Suprapubic skin (tissue), 3 donors: ENCODE data around the gene KLF18.

Experiments used
- POLR2AphosphoS5 ChIP-seq, 3 donors: sonication (generic); formaldehyde crosslinking; IDR thresholded peaks; one replicate each; pipeline ENCODE4 v1.6.1; 2017; ENCODE audit warnings: antibody characterized with exemption in 3 of 3
- TF ChIP-seq, protein P1 (sequence below), 2 donors: fragments of 200-600 bp in 1 of 2; fragments of 450-650 bp in 1 of 2; sonication (generic) in 1 of 2; IDR thresholded peaks; one replicate each; pipeline ENCODE4 v1.5.1; 2016 to 2019; ENCODE audit warnings: antibody characterized with exemption in 2 of 2, mild to moderate bottlenecking in 1 of 2, moderate library complexity in 1 of 2

- no peak for TF ChIP-seq POLR2AphosphoS5 (IDR thresholded peaks at IDR 0.05)
- TF ChIP-seq, protein P1, sequence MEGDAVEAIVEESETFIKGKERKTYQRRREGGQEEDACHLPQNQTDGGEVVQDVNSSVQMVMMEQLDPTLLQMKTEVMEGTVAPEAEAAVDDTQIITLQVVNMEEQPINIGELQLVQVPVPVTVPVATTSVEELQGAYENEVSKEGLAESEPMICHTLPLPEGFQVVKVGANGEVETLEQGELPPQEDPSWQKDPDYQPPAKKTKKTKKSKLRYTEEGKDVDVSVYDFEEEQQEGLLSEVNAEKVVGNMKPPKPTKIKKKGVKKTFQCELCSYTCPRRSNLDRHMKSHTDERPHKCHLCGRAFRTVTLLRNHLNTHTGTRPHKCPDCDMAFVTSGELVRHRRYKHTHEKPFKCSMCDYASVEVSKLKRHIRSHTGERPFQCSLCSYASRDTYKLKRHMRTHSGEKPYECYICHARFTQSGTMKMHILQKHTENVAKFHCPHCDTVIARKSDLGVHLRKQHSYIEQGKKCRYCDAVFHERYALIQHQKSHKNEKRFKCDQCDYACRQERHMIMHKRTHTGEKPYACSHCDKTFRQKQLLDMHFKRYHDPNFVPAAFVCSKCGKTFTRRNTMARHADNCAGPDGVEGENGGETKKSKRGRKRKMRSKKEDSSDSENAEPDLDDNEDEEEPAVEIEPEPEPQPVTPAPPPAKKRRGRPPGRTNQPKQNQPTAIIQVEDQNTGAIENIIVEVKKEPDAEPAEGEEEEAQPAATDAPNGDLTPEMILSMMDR (IDR thresholded peaks at IDR 0.05) = no peak
Observed at GRCh38 chr1:44101328-44101727, 40.1 kb downstream of the KLF18 start.
